Activated naive CD4-positive, alpha-beta T cell treated with anti-CD3 and anti-CD28 coated beads, Interleukin-2, amount 50 U/mL, for 24 hours (primary cell): Measurements from ENCODE around the gene LRRK2.
"Not testable (repeated sequence)": the region's sequence is repeated elsewhere in the genome, so short reads cannot be mapped to it uniquely, and the experiment has no call there.

Experiments
- H3K27ac Mint-ChIP-seq: one replicate; pipeline ENCODE4 v1.8.0; 2021; ENCODE audit warnings: mild to moderate bottlenecking, mixed read lengths
- H3K27me3 Mint-ChIP-seq: one replicate; pipeline ENCODE4 v1.8.0; 2021; ENCODE audit warnings: mixed read lengths
- H3K36me3 Mint-ChIP-seq: one replicate; pipeline ENCODE4 v1.8.0; 2021; ENCODE audit warnings: mixed read lengths
- H3K4me1 Mint-ChIP-seq: one replicate; pipeline ENCODE4 v1.8.0; 2021; ENCODE audit warnings: mixed read lengths
- H3K4me3 Mint-ChIP-seq: one replicate; pipeline ENCODE4 v1.8.0; 2021; ENCODE audit warnings: mild to moderate bottlenecking, mixed read lengths
- H3K9me3 Mint-ChIP-seq: one replicate; pipeline ENCODE4 v1.8.0; 2021; ENCODE audit warnings: mixed read lengths

Gene LRRK2

DNA sequence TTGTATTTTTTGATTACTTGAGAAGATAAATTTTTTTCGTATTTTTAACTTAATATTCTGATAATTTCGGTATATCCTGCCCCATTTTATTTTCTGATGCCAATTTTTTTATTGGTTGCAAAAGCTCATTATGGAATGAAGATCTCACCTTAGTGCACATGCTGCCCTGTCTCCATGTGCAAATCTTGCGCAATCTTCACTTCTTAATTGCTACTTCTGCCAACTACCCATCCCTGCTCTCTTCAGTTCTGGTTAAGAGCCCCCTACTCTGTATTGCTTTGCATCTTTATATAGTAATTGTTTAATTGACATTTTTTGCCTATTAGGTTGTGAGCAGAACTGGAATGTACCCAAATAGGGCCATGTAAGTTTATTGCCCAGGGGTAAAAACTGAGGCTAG lies 20.5 kb upstream of the LRRK2 start:
- H3K4me3 Mint-ChIP-seq, result no peak overlapping the region
- H3K27me3 Mint-ChIP-seq, result peaks cover 2% of the 10 kb centered on the region
- H3K4me1 Mint-ChIP-seq, result no peaks in the 10 kb centered on the region

DNA sequence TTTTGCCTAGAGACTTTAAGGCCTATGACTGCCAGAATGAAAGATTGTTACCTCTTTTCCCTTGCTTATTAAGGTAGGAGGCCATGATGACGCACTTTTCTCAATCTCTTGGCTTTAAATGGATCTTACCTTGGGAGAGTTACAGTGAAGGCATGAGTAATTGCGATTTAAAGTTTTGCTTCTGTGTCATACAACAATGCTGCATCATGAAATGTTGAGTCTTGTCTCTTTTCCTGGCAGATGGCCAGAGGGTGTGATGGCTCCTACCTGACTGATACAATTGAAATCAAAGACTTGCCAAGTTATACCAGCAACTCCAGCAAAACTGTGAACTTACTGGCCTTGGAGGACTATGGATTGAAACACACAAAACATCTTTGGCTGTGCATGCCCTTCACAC lies 17.2 kb upstream of the LRRK2 start:
- Mint-ChIP-seq H3K27me3 (no peaks in the 10 kb centered on the region), H3K4me3 (no peak overlapping the region), H3K27ac (no peak overlapping the region), H3K36me3 (no peaks in the 10 kb centered on the region), H3K9me3 (no peaks in the 10 kb centered on the region), H3K4me1 (no peaks in the 10 kb centered on the region)

More for the DNA sequence above, 20.5 kb upstream of the LRRK2 start:
- Mint-ChIP-seq H3K36me3 (no peaks in the 10 kb centered on the region), H3K9me3 (no peaks in the 10 kb centered on the region), H3K27ac (no peak overlapping the region)

DNA sequence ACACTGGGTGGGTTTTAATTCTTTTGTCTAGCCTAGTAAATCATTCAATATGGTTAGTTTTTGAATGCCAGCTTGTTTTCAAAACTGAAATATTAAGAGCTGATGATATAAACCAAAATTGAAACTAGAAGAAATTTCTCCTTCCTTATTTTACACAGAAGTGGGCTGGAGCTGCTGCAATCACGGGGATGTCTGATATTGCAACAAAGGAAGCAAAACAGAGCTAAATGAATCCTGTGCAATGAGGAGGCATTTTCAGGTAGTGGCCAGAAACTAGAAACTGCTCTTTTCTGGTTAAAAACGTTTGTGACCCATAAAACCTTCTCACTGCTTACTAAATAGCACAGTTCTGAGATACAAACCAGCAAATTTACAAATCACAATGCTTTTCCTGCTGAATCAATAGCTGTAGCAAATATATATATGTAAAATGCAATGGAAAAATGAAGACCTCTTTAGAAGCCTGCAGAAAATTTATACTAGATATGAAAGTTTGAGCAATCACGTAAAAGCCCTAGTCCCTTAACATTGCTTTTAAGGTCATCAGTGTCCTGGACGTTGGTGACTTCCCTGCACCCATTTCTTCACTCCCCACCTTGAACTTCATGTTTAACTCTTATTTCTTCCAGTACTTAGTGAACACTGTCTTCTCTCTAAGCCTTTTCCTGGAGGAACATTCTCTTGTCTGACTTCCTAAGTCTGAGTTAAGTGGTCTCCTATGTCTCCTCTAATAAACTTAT lies 15.9 kb upstream of the LRRK2 start:
- Mint-ChIP-seq H3K4me3 (no peak overlapping the region), H3K27ac (no peak overlapping the region)

DNA sequence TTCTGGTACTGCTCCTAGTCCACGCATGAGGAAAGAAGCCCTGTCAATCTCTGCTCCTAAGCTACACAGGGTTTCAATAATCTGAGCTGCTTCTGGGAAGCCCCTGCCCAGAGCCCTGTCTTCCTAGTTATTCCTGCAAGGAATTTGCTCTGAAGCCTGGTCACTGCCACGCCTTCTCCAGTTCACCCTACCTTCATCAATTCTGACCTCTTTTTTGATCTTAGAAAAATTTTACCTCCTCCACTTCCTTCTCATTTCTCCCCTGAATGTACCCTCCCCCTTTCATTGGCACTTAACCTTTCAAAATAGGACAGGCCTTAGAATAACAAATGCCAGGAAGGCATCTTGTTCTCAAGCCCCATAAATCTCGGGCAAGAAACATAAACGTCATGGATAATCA lies 14.9 kb upstream of the LRRK2 start:
- no peak overlapping the region for H3K27ac Mint-ChIP-seq
- no peaks in the 10 kb centered on the region for H3K9me3 Mint-ChIP-seq
- no peaks in the 10 kb centered on the region for H3K27me3 Mint-ChIP-seq
- H3K36me3 Mint-ChIP-seq, result no peaks in the 10 kb centered on the region
- no peaks in the 10 kb centered on the region for H3K4me1 Mint-ChIP-seq
- no peak overlapping the region for H3K4me3 Mint-ChIP-seq

More for the DNA sequence above, 15.9 kb upstream of the LRRK2 start:
- Mint-ChIP-seq H3K36me3 (no peaks in the 10 kb centered on the region), H3K9me3 (no peaks in the 10 kb centered on the region), H3K4me1 (no peaks in the 10 kb centered on the region), H3K27me3 (no peaks in the 10 kb centered on the region)

GRCh38 chr12:40211186-40211585 lies 13.6 kb upstream of the LRRK2 start:
- H3K9me3 Mint-ChIP-seq, H3K36me3 Mint-ChIP-seq, H3K4me3 Mint-ChIP-seq, H3K4me1 Mint-ChIP-seq, H3K27ac Mint-ChIP-seq, H3K27me3 Mint-ChIP-seq: not testable (repeated sequence)

GRCh38 chr12:40212566-40212965 lies 12.2 kb upstream of the LRRK2 start:
- Mint-ChIP-seq H3K36me3 (no peaks in the 10 kb centered on the region), H3K4me3 (no peak overlapping the region), H3K27me3 (no peaks in the 10 kb centered on the region), H3K27ac (no peak overlapping the region), H3K9me3 (peaks cover 4% of the 10 kb centered on the region), H3K4me1 (no peaks in the 10 kb centered on the region)

GRCh38 chr12:40215982-40216381 lies 8.8 kb upstream of the LRRK2 start:
- Mint-ChIP-seq H3K36me3 (no peaks in the 10 kb centered on the region), H3K4me1 (no peaks in the 10 kb centered on the region), H3K27ac (no peak overlapping the region), H3K4me3 (no peak overlapping the region), H3K9me3 (peaks cover 4% of the 10 kb centered on the region), H3K27me3 (no peaks in the 10 kb centered on the region)

GRCh38 chr12:40216516-40217288 lies 8.1 kb upstream of the LRRK2 start:
- Mint-ChIP-seq H3K9me3 (peaks cover 4% of the 10 kb centered on the region), H3K27ac (no peak overlapping the region), H3K27me3 (no peaks in the 10 kb centered on the region), H3K4me1 (no peaks in the 10 kb centered on the region), H3K4me3 (no peak overlapping the region), H3K36me3 (no peaks in the 10 kb centered on the region)

DNA sequence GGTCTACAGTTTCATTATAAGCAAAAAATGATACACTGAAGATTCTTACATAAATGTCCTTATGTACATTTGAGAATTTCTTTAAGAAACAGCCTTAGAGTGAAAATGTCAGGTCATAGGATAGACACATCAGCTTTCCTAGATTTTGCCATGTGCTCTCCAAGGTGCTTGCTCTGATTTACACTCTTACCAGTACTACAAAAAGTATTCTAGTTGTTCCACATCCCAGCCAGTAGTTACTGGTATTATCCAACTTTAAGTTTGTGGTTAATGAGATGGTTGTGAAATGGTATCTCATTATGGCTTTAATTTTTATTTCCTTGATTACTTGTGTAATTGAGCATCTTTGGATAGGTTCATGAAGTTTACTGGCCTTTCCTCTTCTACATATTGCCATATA lies 5.0 kb upstream of the LRRK2 start:
- peaks cover 4% of the 10 kb centered on the region for H3K9me3 Mint-ChIP-seq
- no peak overlapping the region for H3K27ac Mint-ChIP-seq
- H3K27me3 Mint-ChIP-seq, result peaks cover 16% of the 10 kb centered on the region
- no peaks in the 10 kb centered on the region for H3K36me3 Mint-ChIP-seq
- H3K4me1 Mint-ChIP-seq, result no peaks in the 10 kb centered on the region
- no peak overlapping the region for H3K4me3 Mint-ChIP-seq

- H3K4me3 Mint-ChIP-seq, result no peak overlapping the region
- peaks cover under 1% of the 10 kb centered on the region for H3K9me3 Mint-ChIP-seq
- H3K27ac Mint-ChIP-seq, result no peak overlapping the region
- peaks cover 8% of the 10 kb centered on the region for H3K4me1 Mint-ChIP-seq
- H3K27me3 Mint-ChIP-seq, result peaks cover 29% of the 10 kb centered on the region
- H3K36me3 Mint-ChIP-seq, result no peaks in the 10 kb centered on the region
These were observed 2.5 kb upstream of the LRRK2 start for GRCh38 chr12:40222247-40222646.

DNA sequence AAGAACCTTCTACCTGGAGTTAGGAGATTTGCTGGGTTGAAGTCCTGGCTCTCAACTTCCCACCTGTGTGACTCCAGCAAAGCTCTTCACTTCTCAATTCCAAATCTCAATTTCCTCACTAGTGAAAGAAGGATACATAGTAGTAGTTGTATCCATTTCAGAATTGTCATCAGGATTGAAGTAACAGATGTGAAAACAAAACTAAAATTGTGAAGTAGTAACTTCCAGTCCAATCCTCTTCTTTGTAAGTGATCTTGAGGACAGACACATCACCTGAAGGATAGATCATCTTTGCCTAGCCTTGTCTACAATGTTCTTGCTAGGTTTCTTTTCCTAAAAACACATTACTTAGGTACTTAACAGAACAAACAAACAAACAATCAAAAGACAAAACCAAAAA lies 1.2 kb upstream of the LRRK2 start:
- Mint-ChIP-seq H3K4me1 (peaks cover 8% of the 10 kb centered on the region), H3K27ac (no peak overlapping the region), H3K36me3 (no peaks in the 10 kb centered on the region), H3K4me3 (peak overlapping the region; percentile 20), H3K9me3 (peaks cover 4% of the 10 kb centered on the region), H3K27me3 (peaks cover 37% of the 10 kb centered on the region)

- Mint-ChIP-seq H3K4me3 (peak overlapping the region; percentile 17), H3K27ac (no peak overlapping the region), H3K9me3 (peaks cover 4% of the 10 kb centered on the region), H3K4me1 (peaks cover 8% of the 10 kb centered on the region), H3K27me3 (peaks cover 37% of the 10 kb centered on the region), H3K36me3 (no peaks in the 10 kb centered on the region)
These were observed 663 bp downstream of the LRRK2 start for GRCh38 chr12:40225337-40225983.

DNA sequence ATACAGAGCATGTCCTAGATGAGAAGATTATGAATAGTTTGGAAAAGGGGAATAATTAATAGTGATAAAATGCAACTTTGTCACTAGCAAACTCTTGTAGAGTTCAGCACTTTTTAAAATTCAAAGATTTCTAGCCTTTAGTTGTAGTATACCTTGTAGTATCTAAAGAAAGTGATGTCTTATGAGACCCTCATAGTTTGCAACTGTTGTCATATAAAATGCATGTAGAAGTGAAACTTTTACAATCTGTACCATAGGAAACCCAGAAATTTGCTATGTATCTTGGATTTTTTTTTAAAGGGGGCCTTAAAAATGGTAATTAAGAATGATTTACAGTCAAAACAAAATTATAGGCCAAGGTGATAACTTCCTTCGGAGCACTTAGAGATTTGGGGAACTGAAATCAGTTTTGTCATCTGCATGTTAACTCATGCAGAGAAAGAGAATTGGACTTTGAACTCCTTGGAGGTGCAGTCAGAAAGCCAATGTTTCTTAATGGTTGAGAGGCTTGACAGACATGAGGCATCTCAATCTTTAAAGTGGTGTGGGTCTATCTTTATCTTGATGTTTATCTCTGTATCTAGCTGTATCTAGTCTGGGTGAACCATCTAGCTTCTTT lies 1.3 kb downstream of the LRRK2 start:
- no peaks in the 10 kb centered on the region for H3K36me3 Mint-ChIP-seq
- peaks cover 4% of the 10 kb centered on the region for H3K9me3 Mint-ChIP-seq
- H3K27me3 Mint-ChIP-seq, result peaks cover 38% of the 10 kb centered on the region
- H3K4me3 Mint-ChIP-seq, result no peak overlapping the region
- no peak overlapping the region for H3K27ac Mint-ChIP-seq
- peaks cover 8% of the 10 kb centered on the region for H3K4me1 Mint-ChIP-seq

DNA sequence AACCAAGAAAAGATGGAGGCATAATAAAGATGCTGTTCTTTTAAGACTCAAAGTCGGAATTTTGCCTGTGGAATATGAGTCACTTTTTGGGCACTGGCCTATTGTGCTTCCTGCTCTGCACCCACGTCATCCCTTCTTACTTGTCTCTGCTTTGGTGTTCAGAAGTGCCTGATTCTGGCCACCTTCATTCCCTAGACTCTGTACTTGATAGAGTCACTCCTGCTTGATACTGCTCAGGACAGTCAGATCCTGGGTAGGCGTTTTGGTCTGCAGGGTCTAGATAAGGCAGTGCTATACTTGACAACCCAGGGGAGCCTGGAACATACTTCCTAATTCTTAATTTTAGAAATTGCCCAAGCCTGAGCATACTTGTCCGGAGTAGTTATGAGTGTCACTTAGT lies 1.9 kb downstream of the LRRK2 start:
- Mint-ChIP-seq H3K4me1 (peaks cover 8% of the 10 kb centered on the region), H3K36me3 (no peaks in the 10 kb centered on the region), H3K9me3 (peaks cover 4% of the 10 kb centered on the region), H3K27ac (no peak overlapping the region), H3K4me3 (no peak overlapping the region), H3K27me3 (peaks cover 38% of the 10 kb centered on the region)

DNA sequence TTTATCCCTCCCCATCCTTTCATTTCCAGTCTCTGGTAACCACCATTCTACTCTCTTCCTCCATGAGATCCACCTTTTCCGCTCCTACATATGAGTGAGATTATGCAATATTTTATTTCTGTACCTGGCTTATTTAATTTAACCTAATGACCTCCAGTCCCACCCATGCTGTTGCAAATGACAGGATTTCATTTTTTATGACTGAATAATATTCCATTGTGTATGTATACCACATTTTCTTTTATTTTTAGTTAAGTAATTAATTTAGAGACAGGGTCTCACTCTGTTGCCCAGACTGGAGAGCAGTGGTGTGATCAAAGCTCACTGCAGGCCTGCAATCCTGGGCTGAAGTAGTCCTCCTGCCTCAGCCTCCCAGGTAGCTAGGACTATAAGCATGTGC lies 2.6 kb downstream of the LRRK2 start:
- Mint-ChIP-seq H3K36me3 (no peaks in the 10 kb centered on the region), H3K27ac (no peak overlapping the region), H3K27me3 (peaks cover 40% of the 10 kb centered on the region), H3K9me3 (peaks cover 4% of the 10 kb centered on the region), H3K4me1 (peaks cover 8% of the 10 kb centered on the region), H3K4me3 (no peak overlapping the region)

- Mint-ChIP-seq H3K4me3 (no peak overlapping the region), H3K27ac (no peak overlapping the region), H3K36me3 (no peaks in the 10 kb centered on the region), H3K4me1 (peaks cover 8% of the 10 kb centered on the region), H3K9me3 (peaks cover 4% of the 10 kb centered on the region), H3K27me3 (peaks cover 31% of the 10 kb centered on the region)
These were observed 3.9 kb downstream of the LRRK2 start for GRCh38 chr12:40228727-40229126.
